Fibroblast of the conjunctiva (primary cell): Measurements from ENCODE around the gene SLC39A11.
"Not testable (repeated sequence)": the region's sequence is repeated elsewhere in the genome, so short reads cannot be mapped to it uniquely, and the experiment has no call there.

Experiments used
- DNase-seq: peaks from one replicate; pipeline ENCODE4 v3.0.0-alpha.2; 2010; ENCODE audit warnings: low read depth

The SLC39A11 gene

DNA sequence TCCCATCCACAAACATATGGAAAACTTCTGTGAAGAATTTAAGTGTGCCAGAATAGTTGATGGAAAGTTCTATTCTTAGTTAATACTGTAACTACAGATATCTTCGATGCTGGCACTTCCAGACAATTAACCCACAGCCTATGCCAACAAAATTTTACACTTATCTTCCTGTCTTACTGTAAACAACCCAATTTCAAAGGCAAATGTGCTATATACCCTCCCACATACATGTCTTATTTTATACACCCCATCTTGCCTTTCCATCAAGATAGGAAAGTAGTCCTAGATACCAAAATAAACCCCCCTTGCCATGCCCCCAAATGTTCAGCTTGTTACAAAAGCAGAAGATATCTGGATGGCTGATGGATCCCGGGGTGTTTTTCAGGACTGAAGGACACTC is 306.3 kb downstream of the SLC39A11 start:
- DNase-seq: no peak

- no peak for DNase-seq
Measured at GRCh38 chr17:72782985-72783701, 309.3 kb downstream of the SLC39A11 start.

- not testable (repeated sequence) for DNase-seq
Measured at GRCh38 chr17:72782437-72782836, 310.1 kb downstream of the SLC39A11 start.

- DNase-seq: no peak
Measured at GRCh38 chr17:72778169-72779151, 314.0 kb downstream of the SLC39A11 start.

GRCh38 chr17:72775919-72776318 is 316.6 kb downstream of the SLC39A11 start:
- DNase-seq: no peak

GRCh38 chr17:72775237-72775636 is 317.3 kb downstream of the SLC39A11 start:
- no peak for DNase-seq

- no peak for DNase-seq
Measured at GRCh38 chr17:72774236-72774635, 318.3 kb downstream of the SLC39A11 start.

- DNase-seq: not testable (repeated sequence)
Measured at GRCh38 chr17:72773225-72773624, 319.3 kb downstream of the SLC39A11 start.

DNA sequence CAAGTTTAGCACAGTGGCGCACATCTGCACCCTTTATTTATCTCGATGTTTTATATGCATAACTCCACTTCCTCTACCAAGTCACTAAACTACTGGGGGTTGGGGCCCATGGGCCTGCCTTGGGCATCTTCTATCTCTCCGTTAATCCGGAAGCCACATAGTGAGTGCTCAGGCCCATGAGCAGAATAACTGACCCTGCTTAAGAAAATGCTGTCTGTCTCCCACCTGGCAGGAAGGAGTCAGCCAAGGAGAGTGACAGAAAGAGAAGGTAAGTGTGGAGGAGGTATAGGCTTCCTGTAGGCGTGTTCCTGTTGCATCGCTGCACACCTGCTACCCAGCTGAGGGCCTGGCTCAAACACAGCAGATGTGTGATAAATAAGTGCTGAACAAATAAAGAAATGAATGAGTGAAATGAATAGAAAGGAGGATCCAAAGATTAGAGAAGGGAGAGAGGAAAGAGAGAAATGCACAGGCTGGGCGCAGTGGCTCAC is 320.1 kb downstream of the SLC39A11 start:
- no peak for DNase-seq

DNA sequence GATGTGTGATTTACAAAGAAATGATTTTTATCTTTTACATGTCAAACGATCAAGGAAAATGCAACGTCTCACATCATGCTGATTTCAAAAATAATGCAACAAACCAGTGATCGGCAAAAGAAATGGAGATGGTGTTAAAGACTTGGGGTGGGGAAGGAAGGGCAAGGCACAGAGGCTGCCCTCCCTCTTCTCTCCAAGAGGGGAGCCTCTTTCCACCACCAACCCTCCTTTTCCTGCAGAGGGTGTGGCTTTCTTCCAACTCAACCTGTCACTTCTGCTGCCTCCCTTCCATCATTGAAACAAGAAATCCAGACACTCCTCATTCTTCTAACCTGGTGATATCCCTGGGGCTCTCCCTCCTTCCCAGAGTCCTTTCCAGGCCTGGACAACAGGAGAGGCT is 320.8 kb downstream of the SLC39A11 start:
- DNase-seq: no peak

GRCh38 chr17:72766761-72767356 is 325.6 kb downstream of the SLC39A11 start:
- no peak for DNase-seq

DNA sequence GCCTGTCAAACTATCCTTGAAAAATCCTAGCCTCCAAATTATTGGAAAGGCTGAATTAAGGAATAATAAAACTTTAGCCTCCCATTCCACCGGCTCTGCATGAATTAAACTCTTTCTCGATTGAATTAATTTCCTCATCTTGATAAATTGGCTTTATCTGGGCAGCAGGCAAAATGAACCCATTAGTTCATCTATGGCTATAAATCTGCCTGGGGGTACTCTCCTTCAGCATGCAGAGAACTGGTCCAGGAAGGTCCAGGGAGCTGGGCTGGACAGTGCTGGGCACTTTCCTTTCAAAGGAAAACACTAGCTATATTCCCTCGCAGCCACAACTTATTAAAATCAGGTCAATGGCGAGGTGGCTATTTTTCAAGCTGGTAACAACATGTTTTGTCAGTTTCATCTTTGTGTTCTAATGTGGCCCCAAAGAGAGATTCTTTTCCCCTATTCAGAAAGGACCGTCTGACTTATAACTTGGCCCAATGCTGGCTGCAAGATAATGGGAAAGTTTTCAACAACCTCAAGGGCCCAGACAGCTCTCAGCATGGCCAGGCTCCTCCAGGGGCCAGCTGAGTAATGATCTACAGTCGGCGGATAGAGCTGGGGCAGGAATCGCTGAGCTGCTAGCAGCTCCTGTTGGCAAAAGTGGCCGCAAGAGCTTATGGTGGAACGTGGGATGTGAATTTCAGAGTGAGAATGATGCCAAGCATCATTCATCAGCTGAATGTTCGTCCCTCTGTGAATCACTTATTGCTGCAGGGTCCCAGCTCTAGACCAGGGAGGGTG is 326.9 kb downstream of the SLC39A11 start:
- DNase-seq: no peak

- no peak for DNase-seq
Measured at GRCh38 chr17:72764632-72765041, 327.9 kb downstream of the SLC39A11 start.

DNA sequence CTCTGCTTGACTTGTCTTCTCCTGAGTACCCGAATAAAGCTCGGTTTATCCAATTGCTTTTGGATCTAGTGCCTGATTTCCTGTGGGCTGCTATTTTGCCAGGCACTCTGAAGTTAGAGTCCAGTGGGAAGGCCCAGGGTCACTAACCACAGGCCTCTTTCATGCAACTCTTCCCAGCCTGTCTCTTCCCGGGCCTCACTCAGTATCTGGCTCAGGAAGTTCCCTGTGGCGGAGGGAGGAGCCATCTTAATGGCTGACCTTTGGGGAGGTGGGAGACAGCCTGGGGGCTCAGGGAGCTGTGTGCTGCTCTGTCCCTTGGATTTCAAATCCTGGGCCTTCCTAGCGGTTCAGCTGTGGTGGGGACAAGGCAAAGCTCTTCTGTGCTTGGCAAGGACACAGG is 328.5 kb downstream of the SLC39A11 start:
- no peak for DNase-seq

- DNase-seq: not testable (repeated sequence)
Measured at GRCh38 chr17:72761893-72762575, 330.5 kb downstream of the SLC39A11 start.

DNA sequence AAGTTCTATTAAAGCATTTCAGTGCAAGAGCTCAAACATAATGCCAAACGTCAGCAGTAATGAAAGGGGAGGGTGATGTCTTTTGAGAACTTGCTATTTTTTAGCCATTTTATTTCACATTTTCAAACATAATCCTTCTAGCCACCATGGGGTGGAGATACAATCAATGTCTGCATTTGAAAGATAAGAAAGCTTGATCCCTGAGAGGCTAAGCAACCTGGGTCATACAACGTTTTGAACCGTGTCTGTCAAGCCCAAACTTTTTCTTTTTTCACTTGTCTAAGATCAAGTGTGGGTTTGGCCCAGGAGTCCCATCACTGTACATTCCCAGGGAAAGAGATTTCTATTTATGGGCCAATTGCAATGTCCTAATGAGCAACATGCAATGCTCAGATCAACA is 331.1 kb downstream of the SLC39A11 start:
- DNase-seq: no peak

- no peak for DNase-seq
Measured at GRCh38 chr17:72760368-72760767, 332.1 kb downstream of the SLC39A11 start.

GRCh38 chr17:72759301-72759700 is 333.2 kb downstream of the SLC39A11 start:
- no peak for DNase-seq

- DNase-seq: no peak
Measured at GRCh38 chr17:72756256-72756655, 336.2 kb downstream of the SLC39A11 start.

- DNase-seq: no peak
Measured at GRCh38 chr17:72754513-72754912, 338.0 kb downstream of the SLC39A11 start.

DNA sequence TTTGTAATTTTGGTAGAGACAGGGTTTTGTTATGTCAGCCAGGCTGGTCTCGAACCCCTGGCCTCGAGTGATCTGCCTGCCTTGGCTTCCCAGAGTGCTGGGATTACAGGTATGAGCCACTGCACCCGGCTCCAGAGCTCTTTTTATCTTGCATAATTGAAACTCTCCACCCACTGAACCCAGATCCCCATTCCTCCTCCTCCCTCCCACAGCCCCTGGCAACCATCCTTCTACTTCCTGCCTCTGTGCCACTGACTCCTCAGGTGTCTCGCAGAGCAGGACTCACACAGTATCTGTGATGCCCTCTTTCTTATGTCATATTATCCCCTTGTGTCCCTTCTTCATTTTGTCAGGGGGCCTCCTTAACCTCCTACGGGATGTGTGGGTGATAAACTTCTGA is 340.7 kb downstream of the SLC39A11 start:
- no peak for DNase-seq
